ENCODE results near the gene FMO2.

FMO2 gene

DNA sequence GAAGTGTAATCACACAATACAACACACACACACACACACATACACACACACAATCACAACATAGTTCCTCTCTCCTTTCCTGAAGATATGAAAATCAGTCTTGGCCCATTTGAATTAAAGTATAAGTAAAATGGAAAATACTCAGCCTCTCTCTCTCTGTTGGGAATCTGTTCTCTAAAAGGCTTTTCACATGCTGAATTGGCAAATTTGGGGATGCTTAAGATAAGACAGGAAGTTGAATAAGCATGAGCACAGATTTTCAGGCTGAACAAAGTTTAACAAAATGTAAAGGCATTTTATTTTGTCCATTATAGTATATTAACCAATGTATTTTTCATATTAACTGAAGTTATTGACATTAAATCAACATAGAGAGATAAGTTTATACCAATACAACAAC lies 23.7 kb upstream of the FMO2 start:
- TF ChIP-seq, protein P1, sequence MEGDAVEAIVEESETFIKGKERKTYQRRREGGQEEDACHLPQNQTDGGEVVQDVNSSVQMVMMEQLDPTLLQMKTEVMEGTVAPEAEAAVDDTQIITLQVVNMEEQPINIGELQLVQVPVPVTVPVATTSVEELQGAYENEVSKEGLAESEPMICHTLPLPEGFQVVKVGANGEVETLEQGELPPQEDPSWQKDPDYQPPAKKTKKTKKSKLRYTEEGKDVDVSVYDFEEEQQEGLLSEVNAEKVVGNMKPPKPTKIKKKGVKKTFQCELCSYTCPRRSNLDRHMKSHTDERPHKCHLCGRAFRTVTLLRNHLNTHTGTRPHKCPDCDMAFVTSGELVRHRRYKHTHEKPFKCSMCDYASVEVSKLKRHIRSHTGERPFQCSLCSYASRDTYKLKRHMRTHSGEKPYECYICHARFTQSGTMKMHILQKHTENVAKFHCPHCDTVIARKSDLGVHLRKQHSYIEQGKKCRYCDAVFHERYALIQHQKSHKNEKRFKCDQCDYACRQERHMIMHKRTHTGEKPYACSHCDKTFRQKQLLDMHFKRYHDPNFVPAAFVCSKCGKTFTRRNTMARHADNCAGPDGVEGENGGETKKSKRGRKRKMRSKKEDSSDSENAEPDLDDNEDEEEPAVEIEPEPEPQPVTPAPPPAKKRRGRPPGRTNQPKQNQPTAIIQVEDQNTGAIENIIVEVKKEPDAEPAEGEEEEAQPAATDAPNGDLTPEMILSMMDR (IDR thresholded peaks at IDR 0.05; ENCODE audit: low read depth, low read length), result no peak
- Histone ChIP-seq H3K27me3 (no peaks in the 10 kb centered on the region), H3K9me3 (no peaks in the 10 kb centered on the region)

DNA sequence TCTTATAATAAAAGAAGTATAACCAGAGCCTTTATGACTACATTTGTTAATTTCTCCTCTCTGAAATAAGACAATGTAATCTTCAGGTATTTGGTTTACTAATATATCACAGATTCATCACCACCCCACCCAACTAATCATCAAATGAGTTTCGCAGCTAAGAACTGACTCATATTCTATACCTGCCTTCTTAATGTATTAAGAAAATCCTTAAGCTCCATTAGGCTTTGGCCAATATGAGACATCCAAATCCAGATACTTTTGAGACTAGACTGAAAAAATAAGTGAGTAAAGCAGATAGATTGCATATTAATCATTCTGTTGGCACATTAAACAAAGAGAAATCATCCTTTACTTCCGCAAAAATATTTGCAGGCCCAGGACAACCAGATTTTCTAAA lies 18.7 kb upstream of the FMO2 start:
- Histone ChIP-seq H3K4me1 (no peaks in the 10 kb centered on the region), H3K4me3 (ENCODE audit: low read depth, low read length) (no peak overlapping the region), H3K27me3 (no peaks in the 10 kb centered on the region), H3K36me3 (no peaks in the 10 kb centered on the region), H3K9me3 (no peaks in the 10 kb centered on the region)
- TF ChIP-seq, protein P1 (IDR thresholded peaks at IDR 0.05; ENCODE audit: low read depth, low read length), result no peak
- DNase-seq, result no peak

More for the DNA sequence above, 23.7 kb upstream of the FMO2 start:
- Histone ChIP-seq H3K4me1 (no peaks in the 10 kb centered on the region), H3K36me3 (no peaks in the 10 kb centered on the region), H3K4me3 (ENCODE audit: low read depth, low read length) (no peak overlapping the region)
- DNase-seq, result no peak

DNA sequence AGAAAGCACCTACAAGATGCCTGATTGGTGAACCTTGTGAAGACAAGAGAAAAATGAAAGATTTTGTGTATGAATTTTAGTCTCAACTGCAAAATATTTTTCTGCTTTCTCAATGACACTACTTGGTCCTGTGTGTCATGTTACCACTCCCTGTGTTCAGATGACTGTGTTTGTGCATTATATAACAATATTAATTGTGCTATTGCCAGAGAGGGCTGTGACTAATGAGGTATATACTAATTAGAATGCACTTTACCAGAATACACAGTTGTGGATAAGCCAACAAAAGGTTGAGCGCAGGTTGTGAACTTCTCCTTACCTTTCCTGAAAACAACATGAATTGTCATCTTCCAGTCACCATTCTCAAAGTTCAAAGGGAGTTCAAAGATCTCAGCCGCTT lies 17.3 kb upstream of the FMO2 start:
- no peaks in the 10 kb centered on the region for H3K4me1 ChIP-seq
- H3K9me3 ChIP-seq, result no peaks in the 10 kb centered on the region
- TF ChIP-seq, protein P1 (IDR thresholded peaks at IDR 0.05; ENCODE audit: low read depth, low read length), result no peak
- H3K36me3 ChIP-seq, result no peaks in the 10 kb centered on the region
- no peak for DNase-seq
- no peak overlapping the region for H3K4me3 ChIP-seq (ENCODE audit: low read depth, low read length)
- H3K27me3 ChIP-seq, result no peaks in the 10 kb centered on the region

DNA sequence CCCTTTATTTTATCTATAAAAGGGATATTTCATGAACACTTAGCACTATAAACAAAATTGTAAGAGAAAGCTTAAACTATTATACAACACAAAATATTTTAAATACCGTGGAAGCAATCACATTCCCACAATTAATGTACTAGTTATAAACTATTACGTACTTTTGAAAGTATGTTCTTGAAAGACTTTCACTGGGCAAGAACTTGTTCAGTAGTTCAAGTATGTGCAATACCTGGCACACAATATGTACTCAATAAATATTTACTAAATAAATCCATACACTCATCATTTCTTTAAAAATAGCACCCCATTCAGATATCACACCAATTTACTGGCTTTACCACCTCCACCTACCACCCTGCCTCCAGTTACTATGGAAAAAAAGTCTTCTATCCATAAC lies 12.6 kb upstream of the FMO2 start:
- Histone ChIP-seq H3K4me1 (no peaks in the 10 kb centered on the region), H3K27me3 (no peaks in the 10 kb centered on the region), H3K9me3 (no peaks in the 10 kb centered on the region), H3K36me3 (no peaks in the 10 kb centered on the region), H3K4me3 (ENCODE audit: low read depth, low read length) (no peak overlapping the region)
- TF ChIP-seq, protein P1 (IDR thresholded peaks at IDR 0.05; ENCODE audit: low read depth, low read length), result no peak
- DNase-seq, result no peak

DNA sequence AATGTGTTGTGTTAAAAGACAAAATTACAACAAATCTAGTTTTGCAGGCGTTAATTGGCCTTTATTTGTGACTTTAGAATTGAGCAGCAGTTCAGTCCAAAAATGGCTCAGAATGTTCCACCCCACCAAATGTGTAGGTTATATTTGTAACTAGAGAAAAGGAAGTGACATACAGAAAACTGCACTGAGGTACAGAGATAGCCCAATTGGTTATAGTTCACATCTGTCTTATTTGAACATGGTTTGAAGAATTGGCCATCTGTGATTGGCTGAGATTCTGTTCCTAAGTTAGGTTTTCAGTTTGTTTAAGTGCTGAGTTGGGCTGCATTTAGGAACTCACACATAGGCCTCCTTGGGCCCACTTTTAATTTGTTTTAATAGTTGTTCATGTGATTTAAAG lies 12.0 kb upstream of the FMO2 start:
- Histone ChIP-seq H3K4me1 (no peaks in the 10 kb centered on the region), H3K27me3 (no peaks in the 10 kb centered on the region), H3K36me3 (no peaks in the 10 kb centered on the region), H3K9me3 (no peaks in the 10 kb centered on the region), H3K4me3 (ENCODE audit: low read depth, low read length) (no peak overlapping the region)
- TF ChIP-seq, protein P1 (IDR thresholded peaks at IDR 0.05; ENCODE audit: low read depth, low read length), result no peak
- no peak for DNase-seq

DNA sequence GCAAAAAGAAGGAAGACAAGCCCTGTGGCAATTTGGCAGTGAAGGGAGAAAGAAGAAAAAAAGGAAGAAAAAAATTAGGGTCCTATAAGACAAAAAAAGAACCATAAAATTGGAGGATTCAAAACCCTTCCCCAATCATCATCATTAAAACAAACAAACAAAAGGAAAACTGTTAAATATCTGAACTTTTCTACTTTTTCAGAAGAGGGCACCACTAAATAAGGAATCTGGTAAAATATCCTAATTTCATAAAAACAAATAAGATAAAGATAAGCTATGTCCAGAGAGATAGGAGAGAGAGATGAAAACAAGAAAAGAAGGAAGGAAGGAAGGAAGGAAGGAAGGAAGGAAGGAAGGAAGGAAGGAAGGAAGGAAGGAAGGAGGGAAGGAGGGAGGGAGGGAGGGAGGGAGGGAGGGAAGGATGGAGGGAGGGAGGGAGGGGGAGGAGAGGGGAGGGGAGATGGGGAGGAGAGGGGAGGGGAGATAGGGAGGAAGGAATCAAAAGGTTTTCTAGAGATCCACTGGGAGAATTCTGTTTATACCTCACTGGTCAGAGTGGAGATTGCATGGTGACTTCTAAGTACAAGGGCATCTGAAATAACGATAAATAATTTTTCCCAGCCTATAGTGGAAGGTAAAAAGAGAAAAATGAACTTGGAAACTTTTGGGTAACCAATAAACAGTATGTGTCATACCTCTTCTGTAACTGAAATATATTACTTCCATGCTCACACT lies 10.4 kb upstream of the FMO2 start:
- Histone ChIP-seq H3K36me3 (no peaks in the 10 kb centered on the region), H3K27me3 (no peaks in the 10 kb centered on the region), H3K4me1 (no peaks in the 10 kb centered on the region), H3K4me3 (ENCODE audit: low read depth, low read length) (no peak overlapping the region), H3K9me3 (no peaks in the 10 kb centered on the region)
- DNase-seq, result no peak
- TF ChIP-seq, protein P1 (IDR thresholded peaks at IDR 0.05; ENCODE audit: low read depth, low read length), result no peak

Measured in BE2C (cell line).